ENCODE data around the gene BCKDK. TPM values are rescaled to one million over a fixed set of nuclear protein-coding genes. Genes with fewer than 3 reads are reported as not detected.

Gene BCKDK
- total RNA-seq, 1 donor from 2014 or later: 21.5 TPM

GRCh38 chr16:31079342-31079944, 28.7 kb upstream of the BCKDK start:
- intact Hi-C loops (cut with micrococcal nuclease): no loop called here

DNA sequence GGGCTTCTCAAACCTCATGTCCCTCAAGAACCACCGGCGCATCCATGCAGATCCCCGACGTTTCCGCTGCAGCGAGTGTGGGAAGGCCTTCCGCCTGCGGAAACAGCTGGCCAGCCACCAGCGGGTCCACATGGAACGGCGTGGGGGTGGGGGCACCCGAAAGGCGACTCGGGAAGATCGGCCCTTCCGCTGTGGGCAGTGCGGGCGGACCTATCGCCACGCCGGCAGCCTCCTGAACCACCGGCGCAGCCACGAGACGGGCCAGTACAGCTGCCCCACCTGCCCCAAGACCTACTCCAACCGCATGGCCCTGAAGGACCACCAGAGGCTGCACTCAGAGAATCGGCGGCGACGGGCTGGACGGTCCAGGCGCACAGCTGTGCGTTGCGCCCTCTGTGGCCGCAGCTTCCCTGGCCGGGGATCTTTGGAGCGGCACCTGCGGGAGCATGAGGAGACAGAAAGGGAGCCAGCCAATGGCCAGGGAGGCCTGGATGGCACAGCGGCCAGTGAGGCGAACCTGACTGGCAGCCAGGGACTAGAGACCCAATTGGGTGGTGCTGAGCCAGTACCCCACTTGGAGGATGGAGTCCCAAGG, 28.1 kb upstream of the BCKDK start:
- intact Hi-C loops (cut with micrococcal nuclease): no loop called here

GRCh38 chr16:31080756-31081419, 27.3 kb upstream of the BCKDK start:
- intact Hi-C loops (cut with micrococcal nuclease): no loop called here

GRCh38 chr16:31081428-31082351, 26.5 kb upstream of the BCKDK start:
- intact Hi-C loops (cut with micrococcal nuclease): no loop called here

DNA sequence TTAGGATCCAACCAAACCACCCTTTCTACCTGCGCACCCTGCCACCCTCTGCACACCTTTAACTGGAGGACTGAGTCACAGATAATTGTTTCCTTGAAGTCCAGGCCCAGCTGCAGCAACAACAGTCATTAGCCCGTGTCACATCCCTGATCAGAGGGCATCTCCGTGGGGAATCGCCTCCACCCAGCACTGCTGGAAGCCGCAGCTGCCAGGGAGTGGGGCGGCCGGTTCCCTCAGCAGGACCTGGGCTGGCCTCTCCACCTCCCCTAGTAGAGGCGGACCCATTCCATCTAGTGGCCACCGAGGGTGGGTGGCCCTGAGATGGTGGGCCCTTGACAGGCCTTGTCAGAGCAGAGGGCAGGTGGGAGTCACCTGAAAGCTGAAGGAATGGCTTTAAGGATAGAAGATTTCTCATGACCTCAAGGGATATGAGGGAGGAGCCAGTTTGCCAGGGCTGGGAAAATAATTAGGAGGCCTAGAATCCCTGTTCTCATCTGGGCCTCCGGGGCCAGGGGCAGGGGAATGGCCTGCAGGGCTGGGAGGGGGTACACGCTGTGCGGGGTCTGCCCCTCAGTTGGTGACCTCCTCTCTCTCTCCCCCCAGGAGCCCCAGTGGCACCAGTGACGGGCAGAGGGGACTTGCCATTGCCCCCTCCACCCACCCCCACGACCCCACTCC, 25.7 kb upstream of the BCKDK start:
- intact Hi-C loops (cut with micrococcal nuclease): no loop called here

DNA sequence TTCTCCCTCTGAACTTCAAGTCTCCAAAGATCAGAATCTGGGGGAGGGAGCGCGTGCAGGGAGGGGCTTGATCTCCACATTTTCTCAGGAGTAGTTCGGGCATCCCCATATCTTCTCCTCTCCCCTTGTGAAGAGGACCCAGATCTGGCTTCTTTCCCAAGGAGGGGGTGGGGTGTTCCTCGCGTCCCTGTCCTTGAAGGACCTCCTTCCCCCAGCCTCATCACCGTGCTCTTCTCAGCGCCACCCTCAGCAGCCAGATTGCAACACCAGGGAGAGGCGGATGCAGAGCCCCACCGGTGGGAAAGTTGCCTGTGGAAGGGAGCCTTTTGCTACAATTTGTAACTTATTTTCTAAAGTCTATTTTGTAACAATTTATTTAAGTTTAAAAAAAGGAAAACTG, 25.1 kb upstream of the BCKDK start:
- intact Hi-C loops (cut with micrococcal nuclease): no loop called here

GRCh38 chr16:31083556-31083955, 24.6 kb upstream of the BCKDK start:
- intact Hi-C loops (cut with micrococcal nuclease): no loop called here

DNA sequence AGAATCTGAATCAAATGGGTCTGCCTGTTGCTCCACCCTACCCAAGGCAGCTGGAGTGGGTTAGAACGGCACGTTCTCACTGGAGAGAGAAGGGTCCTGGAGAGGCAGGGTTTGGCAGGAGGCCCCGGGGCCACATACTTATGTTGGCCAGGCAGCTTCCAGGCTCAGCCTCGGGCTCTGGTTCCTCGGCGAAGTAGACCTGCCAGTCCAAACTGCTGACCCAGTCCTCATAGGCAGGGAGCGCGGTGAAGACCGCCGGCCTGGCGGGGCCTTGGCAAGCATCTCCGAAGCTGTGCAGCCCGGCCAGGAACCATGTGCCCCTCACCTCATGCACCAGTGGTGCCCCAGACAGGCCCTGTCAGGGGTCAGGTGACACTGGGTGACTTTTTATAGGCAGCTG, 24.2 kb upstream of the BCKDK start:
- intact Hi-C loops (cut with micrococcal nuclease): no loop called here

DNA sequence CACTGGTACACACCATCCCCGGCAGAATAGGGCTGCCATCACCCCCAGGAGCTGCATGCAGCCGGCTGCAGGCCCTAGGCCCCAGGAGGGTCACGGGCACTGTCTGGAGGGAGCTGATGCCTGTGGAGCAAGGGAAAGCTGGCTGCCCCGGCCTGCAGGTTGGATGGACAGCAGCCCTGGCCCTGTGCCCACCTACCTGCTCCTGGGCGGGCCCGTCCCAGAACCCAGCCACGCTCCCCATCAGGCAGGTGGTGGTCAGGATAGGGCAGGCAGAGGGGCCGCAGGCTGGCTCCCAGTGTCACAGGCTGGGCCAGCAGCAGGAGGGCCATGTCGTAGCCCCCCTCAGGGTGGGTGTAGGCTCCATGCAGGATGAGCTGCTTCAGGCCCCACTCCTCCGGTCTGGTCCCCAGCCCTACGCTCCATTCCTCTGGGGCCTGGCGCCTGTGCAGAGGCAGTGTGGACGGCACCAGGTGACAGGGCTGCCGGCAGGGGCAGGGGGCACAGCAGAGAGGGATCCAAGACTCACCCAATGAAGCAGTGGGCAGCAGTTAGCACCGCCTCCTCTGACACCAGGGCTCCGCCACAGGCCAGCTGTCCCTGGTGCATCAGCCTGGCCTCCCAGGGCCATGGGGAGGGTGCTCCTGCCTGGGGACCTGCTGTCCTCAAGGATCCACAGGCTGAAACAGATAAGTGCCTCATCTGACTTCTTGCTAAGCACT, 23.4 kb upstream of the BCKDK start:
- intact Hi-C loops (cut with micrococcal nuclease): no loop called here

- intact Hi-C loops (cut with micrococcal nuclease): no loop called here
These were observed 22.8 kb upstream of the BCKDK start for GRCh38 chr16:31085411-31085810.

DNA sequence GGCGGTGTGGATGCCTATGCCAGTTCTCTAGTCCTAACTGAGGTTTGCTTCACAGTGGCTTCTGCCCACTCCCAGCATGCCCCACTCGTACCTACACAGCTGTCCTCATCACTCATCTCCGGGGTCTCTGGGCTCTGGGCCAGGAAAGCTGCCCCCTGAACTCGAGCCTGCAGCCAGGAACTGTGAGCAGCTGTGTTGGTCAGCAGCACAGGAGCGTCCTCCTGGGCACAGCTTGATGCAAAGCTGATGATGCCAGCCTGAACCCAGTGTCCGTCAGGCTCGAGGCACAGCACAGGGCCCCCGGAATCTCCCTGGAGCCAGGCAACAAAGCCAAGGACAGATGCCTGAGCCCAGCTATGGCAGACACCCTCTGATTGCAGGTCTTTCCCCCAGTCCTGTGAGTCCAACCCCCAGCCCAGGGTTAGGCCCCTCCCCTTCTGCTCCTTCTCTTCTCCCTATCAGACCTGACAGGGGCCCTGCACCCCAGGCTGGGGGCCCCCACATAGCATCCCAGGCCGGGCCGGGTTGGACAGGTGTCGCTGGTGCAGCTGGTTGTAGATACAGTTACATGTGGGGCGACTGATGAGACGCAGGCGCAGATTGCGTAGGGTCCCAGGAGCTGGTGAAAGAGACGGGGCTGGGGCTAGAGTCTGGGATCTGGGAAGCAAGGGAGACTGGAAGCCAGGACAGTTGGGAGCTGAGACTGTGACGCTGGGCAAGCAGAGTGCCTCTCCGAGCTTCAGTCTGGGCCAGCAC, 22.1 kb upstream of the BCKDK start:
- intact Hi-C loops (cut with micrococcal nuclease): no loop called here

DNA sequence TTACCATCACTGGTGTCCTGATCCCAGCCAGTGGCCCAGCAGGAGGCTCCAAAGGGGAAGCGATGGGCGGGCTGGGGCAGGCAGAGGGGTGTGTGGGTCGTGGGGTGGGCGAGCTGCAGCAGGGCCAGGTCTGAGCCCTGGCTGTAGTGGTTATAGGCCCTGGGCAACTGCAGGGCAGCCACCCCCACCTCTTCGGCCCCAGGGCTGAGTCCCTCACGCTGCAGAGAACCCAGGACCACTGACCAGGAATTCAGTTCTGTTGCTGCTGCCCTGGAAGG, 21.6 kb upstream of the BCKDK start:
- intact Hi-C loops (cut with micrococcal nuclease): no loop called here

- intact Hi-C loops (cut with micrococcal nuclease): no loop called here
These were observed 20.7 kb upstream of the BCKDK start for GRCh38 chr16:31087481-31087880.

- intact Hi-C loops (cut with micrococcal nuclease): no loop called here
These were observed 20.2 kb upstream of the BCKDK start for GRCh38 chr16:31087971-31088370.

- intact Hi-C loops (cut with micrococcal nuclease): no loop called here
These were observed 19.6 kb upstream of the BCKDK start, which contains the start of gene PRSS53 for GRCh38 chr16:31088459-31089183. TSS of gene PRSS53 (minus strand) at chr16:31088943. CDS start at chr16:31088809, 134 bp downstream.

DNA sequence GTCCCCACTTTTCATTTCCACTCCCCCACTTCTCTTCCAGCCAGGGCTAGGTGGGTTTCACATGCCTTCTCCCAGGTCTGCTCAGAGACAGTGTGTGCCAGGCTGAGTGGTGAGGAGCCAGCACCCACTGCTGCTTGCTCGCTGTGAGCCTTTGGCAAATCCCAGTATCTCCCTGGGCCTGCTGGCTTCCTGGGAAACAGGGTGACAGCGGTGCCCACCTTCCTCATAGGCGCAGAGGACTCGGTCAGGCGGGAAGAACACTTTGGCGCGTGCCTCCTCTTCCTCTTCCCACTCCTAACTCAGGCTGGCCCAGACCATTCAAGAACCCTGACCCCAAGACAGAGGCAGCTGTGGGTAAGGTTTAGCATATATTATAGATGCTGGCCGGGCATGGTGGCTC, 19.0 kb upstream of the BCKDK start:
- intact Hi-C loops (cut with micrococcal nuclease): no loop called here

DNA sequence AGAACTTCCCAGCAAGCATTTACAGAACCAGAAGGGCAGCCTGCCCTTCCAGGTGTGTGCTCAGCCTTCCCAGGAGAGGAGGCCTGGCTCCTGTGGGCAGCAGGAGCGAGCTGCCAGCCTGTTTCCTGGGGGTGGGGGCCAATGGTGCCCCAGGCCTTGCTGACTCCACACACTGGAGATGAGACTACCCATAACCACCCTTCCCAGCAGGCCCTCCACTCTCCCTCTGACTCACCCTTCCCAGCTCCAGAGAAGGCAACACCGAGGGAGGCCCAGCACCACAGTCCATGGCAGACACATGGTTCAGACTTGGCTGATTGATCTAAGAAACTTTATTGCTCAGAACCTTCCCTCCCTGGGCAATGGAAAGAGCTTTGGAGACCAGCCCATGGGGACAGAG, 17.6 kb upstream of the BCKDK start:
- intact Hi-C loops (cut with micrococcal nuclease): no loop called here

GRCh38 chr16:31092330-31092729, 15.9 kb upstream of the BCKDK start:
- intact Hi-C loops (cut with micrococcal nuclease): no loop called here

DNA sequence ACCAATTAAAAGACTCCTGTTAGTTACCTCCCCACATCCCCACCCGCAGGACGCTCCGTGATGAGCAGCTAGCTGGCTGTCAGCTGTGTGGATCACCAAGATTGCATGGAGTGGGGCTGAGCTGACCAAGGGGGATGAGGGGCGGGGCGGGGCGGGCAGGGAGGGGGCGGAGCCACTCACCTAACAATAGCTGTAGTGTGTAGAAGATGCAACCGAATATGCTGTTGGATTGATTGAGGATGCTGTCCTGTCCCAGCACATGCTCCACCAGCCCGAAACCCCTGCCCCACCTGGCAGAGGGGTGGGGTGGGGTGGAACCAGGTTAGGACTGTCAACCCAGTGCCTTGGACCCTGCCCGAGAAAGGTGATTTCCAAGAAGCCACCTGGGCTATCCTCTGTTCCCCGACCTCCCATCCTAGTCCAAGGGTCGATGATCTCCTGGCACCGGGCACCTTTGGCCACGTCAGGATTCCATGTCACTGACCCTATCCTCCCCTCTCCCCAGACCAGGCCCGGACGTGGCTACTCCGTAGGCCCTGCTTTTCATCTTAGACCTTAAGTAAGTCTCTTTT, 15.0 kb upstream of the BCKDK start:
- intact Hi-C loops (cut with micrococcal nuclease): no loop called here
